HG02981 (cell line): Measurements from ENCODE around the gene C1orf35.

Experiments
- ATAC-seq: cut with Tn5 transposase; IDR thresholded peaks from one replicate; pipeline ENCODE4 v1.9.1; 2021; ENCODE audit warnings: mild to moderate bottlenecking, moderate library complexity; ENCODE audit not compliant: unreplicated experiment

C1orf35 gene

GRCh38 chr1:228102791-228103620 is at the start of gene C1orf35:
C1orf35 (minus strand) TSS chr1:228103325; CDS start chr1:228103227, 98 bp downstream.
- peak; percentile 77 for ATAC-seq

GRCh38 chr1:228152918-228153258 is 49.8 kb upstream of the C1orf35 start:
- no peak for ATAC-seq

- no peak for ATAC-seq
Observed at GRCh38 chr1:228152097-228152917, 49.2 kb upstream of the C1orf35 start.

- no peak for ATAC-seq
Observed at GRCh38 chr1:228151180-228151925, 48.2 kb upstream of the C1orf35 start.

GRCh38 chr1:228150461-228151179 is 47.5 kb upstream of the C1orf35 start:
- ATAC-seq: no peak

GRCh38 chr1:228150120-228150460 is 47.0 kb upstream of the C1orf35 start:
- no peak for ATAC-seq

- ATAC-seq: no peak
Observed at GRCh38 chr1:228149406-228150119, 46.4 kb upstream of the C1orf35 start, which contains the start of gene GJC2. GJC2 (plus strand) TSS chr1:228149930; CDS start chr1:228157759, 7,829 bp downstream.

- no peak for ATAC-seq
Observed at GRCh38 chr1:228148935-228149405, 45.8 kb upstream of the C1orf35 start.

GRCh38 chr1:228148196-228148861 is 45.2 kb upstream of the C1orf35 start:
- no peak for ATAC-seq

- no peak for ATAC-seq
Observed at GRCh38 chr1:228147768-228148167, 44.6 kb upstream of the C1orf35 start.

- no peak for ATAC-seq
Observed at GRCh38 chr1:228147151-228147693, 44.1 kb upstream of the C1orf35 start.

- ATAC-seq: no peak
Observed at GRCh38 chr1:228146417-228147150, 43.5 kb upstream of the C1orf35 start.

- ATAC-seq: no peak
Observed at GRCh38 chr1:228145463-228146416, 42.6 kb upstream of the C1orf35 start.

GRCh38 chr1:228144993-228145343 is 41.8 kb upstream of the C1orf35 start:
- ATAC-seq: no peak

GRCh38 chr1:228144193-228144992 is 41.3 kb upstream of the C1orf35 start:
- no peak for ATAC-seq

- no peak for ATAC-seq
Observed at GRCh38 chr1:228143480-228144192, 40.5 kb upstream of the C1orf35 start.
